Neural cell (in vitro differentiated cells): ENCODE measurements around the gene KCNIP4. TPM values are rescaled to one million over a fixed set of nuclear protein-coding genes. Genes with fewer than 3 reads are reported as not detected.

Experiments used
- H2AFZ ChIP-seq: fragments of 200-600, 300-800 bp; sonication (generic), shearing (Covaris generic); 2 replicates; pipeline ENCODE4 v1.6.0; 2014; ENCODE audit warnings: low read depth, mild to moderate bottlenecking, antibody characterized with exemption, low read length, moderate library complexity
- H3F3A ChIP-seq: fragments of 200-600 bp; shearing (Covaris generic); 2 replicates; pipeline ENCODE4 v1.6.1; 2016; ENCODE audit warnings: mild to moderate bottlenecking, moderate library complexity, mixed read lengths, antibody characterized with exemption, low read length; ENCODE audit not compliant: insufficient read depth, poor library complexity, severe bottlenecking
- H3K27ac ChIP-seq: fragments of 200-600, 300-800 bp; sonication (generic), shearing (Covaris generic); 2 replicates; pipeline ENCODE4 v1.5.1; 2014; ENCODE audit warnings: mild to moderate bottlenecking, low read length, moderate library complexity
- H3K27me3 ChIP-seq: fragments of 300-800, 200-600 bp; sonication (generic), shearing (Covaris generic); 2 replicates; pipeline ENCODE4 v1.6.0; 2014; ENCODE audit warnings: mild to moderate bottlenecking, low read depth, low read length, moderate library complexity; ENCODE audit not compliant: insufficient read depth
- H3K36me3 ChIP-seq: fragments of 300-800, 200-600 bp; sonication (generic), shearing (Covaris generic); 2 replicates; pipeline ENCODE4 v1.5.1; 2014; ENCODE audit warnings: mild to moderate bottlenecking, antibody characterized with exemption, low read length, moderate library complexity; ENCODE audit not compliant: insufficient read depth
- H3K4me2 ChIP-seq: fragments of 300-800, 200-600 bp; sonication (generic), shearing (Covaris generic); 2 replicates; pipeline ENCODE4 v1.6.0; 2014; ENCODE audit warnings: mild to moderate bottlenecking, low read length
- H3K4me3 ChIP-seq: fragments of 300-800, 200-600 bp; sonication (generic), shearing (Covaris generic); 2 replicates; pipeline ENCODE4 v1.5.1; 2014; ENCODE audit warnings: mild to moderate bottlenecking, low read length, moderate library complexity
- H3K79me2 ChIP-seq: fragments of 200-600 bp; shearing (Covaris generic); replicated peaks from 2 replicates; pipeline ENCODE4 v1.6.0; 2014; ENCODE audit warnings: mild to moderate bottlenecking, low read length, moderate library complexity; ENCODE audit not compliant: insufficient read depth
- H3K9ac ChIP-seq: fragments of 300-800, 200-600 bp; sonication (generic), shearing (Covaris generic); 2 replicates; pipeline ENCODE4 v1.6.1; 2016; ENCODE audit warnings: mild to moderate bottlenecking, low read length, mixed read lengths
- H3K9me2 ChIP-seq: fragments of 200-600 bp; shearing (Covaris generic); 2 replicates; pipeline ENCODE4 v1.6.1; 2016; ENCODE audit warnings: mild to moderate bottlenecking, low read length, mixed read lengths; ENCODE audit not compliant: insufficient read depth
- H3K9me3 ChIP-seq: fragments of 200-600, 300-800 bp; sonication (generic), shearing (Covaris generic); 2 replicates; pipeline ENCODE4 v1.6.1; 2016; ENCODE audit warnings: mild to moderate bottlenecking, mixed run types, low read length, moderate library complexity, mixed read lengths
- H4K20me1 ChIP-seq: fragments of 200-600 bp; shearing (Covaris generic); 2 replicates; pipeline ENCODE4 v1.6.1; 2016; ENCODE audit warnings: mild to moderate bottlenecking, mixed run types; ENCODE audit not compliant: insufficient read depth
- CTCF ChIP-seq: fragments of 450-650 bp; IDR thresholded peaks from 2 replicates; pipeline ENCODE4 v1.5.1; 2014; ENCODE audit warnings: antibody characterized with exemption, mild to moderate bottlenecking, moderate library complexity; ENCODE audit not compliant: poor library complexity, severe bottlenecking
- EP300 ChIP-seq: fragments of 450-650 bp; conservative IDR thresholded peaks from 2 replicates; pipeline ENCODE4 v1.6.1; 2014; ENCODE audit warnings: antibody characterized with exemption, mild to moderate bottlenecking, moderate library complexity; ENCODE audit not compliant: poor library complexity, severe bottlenecking
- EZH2 ChIP-seq: fragments of 200-600, 300-800 bp; shearing (Covaris generic), sonication (generic); IDR thresholded peaks from 2 replicates; pipeline ENCODE4 v1.6.1; 2014; ENCODE audit warnings: antibody characterized with exemption, low read length, borderline replicate concordance, mild to moderate bottlenecking; ENCODE audit not compliant: insufficient read depth, poor library complexity, severe bottlenecking
- MXI1 ChIP-seq: fragments of 450-650 bp; conservative IDR thresholded peaks from 2 replicates; pipeline ENCODE4 v1.6.1; 2014; ENCODE audit warnings: antibody characterized with exemption, mild to moderate bottlenecking; ENCODE audit not compliant: poor library complexity, severe bottlenecking
- POLR2AphosphoS5 ChIP-seq: IDR thresholded peaks from 2 replicates; pipeline ENCODE4 v1.6.1; 2012
- RAD21 ChIP-seq: fragments of 450-650 bp; conservative IDR thresholded peaks from 2 replicates; pipeline ENCODE4 v1.6.1; 2014; ENCODE audit warnings: antibody characterized with exemption, mild to moderate bottlenecking, moderate library complexity
- REST ChIP-seq: IDR thresholded peaks from 2 replicates; pipeline ENCODE4 v1.6.1; 2012; ENCODE audit warnings: borderline replicate concordance
- SMC3 ChIP-seq: fragments of 450-650 bp; conservative IDR thresholded peaks from 2 replicates; pipeline ENCODE4 v1.6.1; 2014; ENCODE audit warnings: antibody characterized with exemption, mild to moderate bottlenecking, moderate library complexity; ENCODE audit not compliant: poor library complexity
- TAF1 ChIP-seq: IDR thresholded peaks from 2 replicates; pipeline ENCODE4 v1.6.1; 2012; ENCODE audit warnings: low read depth
- polyA plus RNA-seq: library from polyadenylated mRNA; depleted of rRNA; stranded (reverse); fragments of >200 nt; gene quantifications from 2 replicates; pipeline ENCODE4 v1.2.3, GENCODE V29; 2014

KCNIP4 gene
- polyA plus RNA-seq, 1 donor from 2014 or later = 22.8 TPM

GRCh38 chr4:21638171-21638725 is 310.3 kb downstream of the KCNIP4 start:
- Histone ChIP-seq H3K9me3 (no peaks in the 10 kb centered on the region), H3K27me3 (no peaks in the 10 kb centered on the region), H3K4me2 (no peak overlapping the region), H3K4me3 (no peak overlapping the region), H2AFZ (no peak overlapping the region), H3K27ac (no peak overlapping the region), H4K20me1 (no peaks in the 10 kb centered on the region), H3K36me3 (no peaks in the 10 kb centered on the region), H3F3A (no peaks in the 10 kb centered on the region), H3K9me2 (no peaks in the 10 kb centered on the region), H3K79me2 (no peaks in the 10 kb centered on the region), H3K9ac (no peak overlapping the region)
- TF ChIP-seq SMC3 = no peak
- TF ChIP-seq RAD21 = no peak
- TF ChIP-seq TAF1 = no peak
- TF ChIP-seq POLR2AphosphoS5 = no peak
- TF ChIP-seq EP300 = no peak
- TF ChIP-seq EZH2 = no peak
- TF ChIP-seq REST = no peak
- TF ChIP-seq CTCF = no peak
- TF ChIP-seq MXI1 = no peak

- Histone ChIP-seq H3K9me2 (no peaks in the 10 kb centered on the region), H3K27me3 (no peaks in the 10 kb centered on the region), H3K79me2 (no peaks in the 10 kb centered on the region), H3K27ac (no peak overlapping the region), H3K9ac (no peak overlapping the region), H3K4me2 (no peak overlapping the region), H4K20me1 (no peaks in the 10 kb centered on the region), H2AFZ (no peak overlapping the region), H3K9me3 (no peaks in the 10 kb centered on the region), H3K36me3 (no peaks in the 10 kb centered on the region), H3F3A (no peaks in the 10 kb centered on the region), H3K4me3 (no peak overlapping the region)
- TF ChIP-seq EP300 (no peak), SMC3 (no peak), EZH2 (no peak), MXI1 (no peak), CTCF (no peak), REST (no peak), POLR2AphosphoS5 (no peak), RAD21 (no peak), TAF1 (no peak)
These were observed 319.5 kb downstream of the KCNIP4 start for GRCh38 chr4:21628916-21629610.
